ENCODE results near the gene TBRG1. TPM values are rescaled to one million over a fixed set of nuclear protein-coding genes. Genes with fewer than 3 reads are reported as not detected.

The TBRG1 gene
- total RNA-seq, 4 donors from 2014 or later, result 35.2 to 54.2 (median 42.4) TPM

DNA sequence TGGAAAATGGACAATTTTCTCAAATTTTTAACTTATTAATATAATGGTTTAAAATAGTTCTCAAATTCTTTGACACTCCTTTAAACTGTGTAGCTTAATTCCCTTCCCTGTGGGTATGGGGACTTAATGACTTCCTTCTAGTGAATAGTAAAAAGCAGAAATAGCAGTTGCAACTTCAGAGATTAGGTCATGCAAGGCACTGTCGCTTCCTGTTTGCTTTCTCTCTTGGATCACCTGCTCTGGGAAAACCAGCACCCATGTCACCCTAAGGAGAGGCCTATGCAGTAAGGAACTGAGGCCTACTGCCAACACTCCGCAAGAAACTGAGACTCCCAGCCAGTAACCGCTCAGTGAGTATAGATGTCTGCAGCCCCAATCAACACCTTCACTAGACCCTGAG is 16.9 kb upstream of the TBRG1 start:
- Histone ChIP-seq H3K27me3 (no peaks in the 10 kb centered on the region), H3K36me3 (no peaks in the 10 kb centered on the region), H3K9me3 (no peaks in the 10 kb centered on the region), H3K27ac (no peak overlapping the region), H3K4me1 (no peaks in the 10 kb centered on the region), H3K4me3 (no peak overlapping the region)
- TF ChIP-seq EP300 (IDR thresholded peaks at IDR 0.05) (no peak), POLR2AphosphoS5 (IDR thresholded peaks at IDR 0.05) (no peak), POLR2A (IDR thresholded peaks at IDR 0.05) (no peak), CTCF (IDR thresholded peaks at IDR 0.05) (no peak)
- no peak for ATAC-seq
- WGBS, 2 donors (ENCODE audit: low coverage in 1 of 2), result 75 to 94% methylated on average over 3 of the region's 3 CpGs

- Histone ChIP-seq H3K27ac (no peak overlapping the region), H3K4me3 (no peak overlapping the region), H3K27me3 (peaks cover 10% of the 10 kb centered on the region), H3K9me3 (no peaks in the 10 kb centered on the region), H3K4me1 (no peaks in the 10 kb centered on the region), H3K36me3 (no peaks in the 10 kb centered on the region)
- TF ChIP-seq POLR2A (IDR thresholded peaks at IDR 0.05) (no peak), POLR2AphosphoS5 (IDR thresholded peaks at IDR 0.05) (no peak), CTCF (IDR thresholded peaks at IDR 0.05) (no peak), EP300 (IDR thresholded peaks at IDR 0.05) (no peak)
- no peak for ATAC-seq
These were observed 14.5 kb upstream of the TBRG1 start for GRCh38 chr11:124608147-124608546.

- no peaks in the 10 kb centered on the region for H3K9me3 ChIP-seq
- no peaks in the 10 kb centered on the region for H3K36me3 ChIP-seq
- TF ChIP-seq POLR2AphosphoS5 (IDR thresholded peaks at IDR 0.05), result no peak
- TF ChIP-seq EP300 (IDR thresholded peaks at IDR 0.05), result no peak
- TF ChIP-seq CTCF (IDR thresholded peaks at IDR 0.05), result no peak
- no peak for TF ChIP-seq POLR2A (IDR thresholded peaks at IDR 0.05)
- no peak for ATAC-seq
- no peaks in the 10 kb centered on the region for H3K4me1 ChIP-seq
- H3K4me3 ChIP-seq, result no peak overlapping the region
- H3K27ac ChIP-seq, result no peak overlapping the region
- peaks cover 22% of the 10 kb centered on the region for H3K27me3 ChIP-seq
- WGBS, 2 donors (ENCODE audit: low coverage in 1 of 2), result 91 to 100% methylated on average over 1 of the region's 2 CpGs
These were observed 12.4 kb upstream of the TBRG1 start for GRCh38 chr11:124610295-124610694.

DNA sequence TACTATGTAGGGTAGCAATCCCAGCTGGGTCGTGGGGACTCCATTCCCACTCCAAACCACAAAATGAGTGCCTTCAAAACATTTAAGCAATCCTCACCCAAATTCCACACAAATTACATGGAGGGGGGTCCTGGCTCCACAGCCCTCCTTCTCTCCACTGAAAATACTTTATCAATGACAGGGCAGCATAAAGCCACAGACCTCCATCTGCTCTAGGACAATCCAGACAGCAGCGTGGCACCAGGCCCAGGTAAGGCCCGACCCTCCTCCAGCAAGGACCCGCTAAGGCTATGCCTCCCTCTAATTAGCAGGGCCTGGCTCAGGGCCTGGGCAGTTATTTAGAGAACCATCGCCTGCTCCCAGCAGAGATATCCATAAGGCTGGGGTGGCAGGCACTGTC is 11.6 kb upstream of the TBRG1 start, which contains the start of gene PANX3:
Gene PANX3, plus strand, starts transcription at position 365 of the 400 bp plus-strand sequence. CDS start 129 bp downstream, outside the sequence.
- Histone ChIP-seq H3K36me3 (no peaks in the 10 kb centered on the region), H3K4me3 (no peak within 1 kb of the TSS), H3K27ac (no peak within 1 kb of the TSS), H3K9me3 (no peaks in the 10 kb centered on the region), H3K27me3 (peaks cover 29% of the 10 kb centered on the region), H3K4me1 (no peaks in the 10 kb centered on the region)
- TF ChIP-seq POLR2A (IDR thresholded peaks at IDR 0.05), result no peak
- 53 to 82% methylated on average over 1 to 4 of the region's 5 CpGs for WGBS, 2 donors (ENCODE audit: low coverage in 1 of 2)
- no peak for ATAC-seq

DNA sequence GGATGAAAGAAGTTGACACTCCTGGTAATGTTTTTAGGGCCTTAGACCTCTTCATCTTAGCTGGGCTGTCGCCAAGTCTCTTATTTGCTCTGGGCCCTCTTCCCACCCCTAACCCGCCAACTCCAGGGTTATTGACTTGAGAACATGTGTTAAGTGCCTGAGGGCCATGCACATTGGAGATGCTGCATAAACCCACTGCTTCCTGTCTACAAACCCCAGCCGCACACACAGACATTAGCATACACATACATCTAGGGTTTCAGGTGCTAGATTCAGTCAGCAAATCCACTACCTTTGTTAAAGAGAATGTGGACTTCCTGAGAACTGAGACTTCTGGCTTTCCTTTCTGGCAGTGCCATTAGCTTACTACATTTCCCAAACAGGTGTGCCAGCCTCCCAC is 10.6 kb upstream of the TBRG1 start:
- H3K9me3 ChIP-seq, result no peaks in the 10 kb centered on the region
- H3K4me1 ChIP-seq, result no peaks in the 10 kb centered on the region
- WGBS, 2 donors (ENCODE audit: low coverage in 1 of 2), result 62 to 85% methylated on average over 3 of the region's 3 CpGs
- H3K27me3 ChIP-seq, result peaks cover 39% of the 10 kb centered on the region
- ATAC-seq, result no peak
- H3K4me3 ChIP-seq, result no peak overlapping the region
- H3K27ac ChIP-seq, result no peak overlapping the region
- TF ChIP-seq EP300 (IDR thresholded peaks at IDR 0.05) (no peak), POLR2AphosphoS5 (IDR thresholded peaks at IDR 0.05) (no peak), POLR2A (IDR thresholded peaks at IDR 0.05) (no peak), CTCF (IDR thresholded peaks at IDR 0.05) (no peak)
- H3K36me3 ChIP-seq, result no peaks in the 10 kb centered on the region
